A673 (cell line): ENCODE results near the gene TBCD.

Experiments
- CTCF ChIP-seq: fragments of 300-800, 200-600 bp; sonication (generic); conservative IDR thresholded peaks from 2 replicates; pipeline ENCODE4 v1.5.1; 2017; ENCODE audit warnings: low read depth, mild to moderate bottlenecking, antibody characterized with exemption, low read length, moderate library complexity, mixed read lengths
- EZH2 ChIP-seq: fragments of 200-600 bp; sonication (generic); IDR thresholded peaks from 2 replicates; pipeline ENCODE4 v1.6.1; 2017; ENCODE audit warnings: borderline replicate concordance, low read depth, mild to moderate bottlenecking, mixed read lengths, antibody characterized with exemption, low read length; ENCODE audit not compliant: poor library complexity, severe bottlenecking

GRCh38 chr17:82943339-82943738 lies 191.5 kb downstream of the TBCD start:
- no peak for TF ChIP-seq CTCF
- TF ChIP-seq EZH2: no peak
